GM12872 (cell line): Measurements from ENCODE around the gene TJP2.

ENCODE experiments used
- TF ChIP-seq, protein P1 (sequence below): IDR thresholded peaks from 3 replicates; pipeline ENCODE4 v1.5.1; 2011; ENCODE audit warnings: low read depth, mild to moderate bottlenecking, low read length, moderate library complexity; ENCODE audit not compliant: insufficient read depth

Gene TJP2

DNA sequence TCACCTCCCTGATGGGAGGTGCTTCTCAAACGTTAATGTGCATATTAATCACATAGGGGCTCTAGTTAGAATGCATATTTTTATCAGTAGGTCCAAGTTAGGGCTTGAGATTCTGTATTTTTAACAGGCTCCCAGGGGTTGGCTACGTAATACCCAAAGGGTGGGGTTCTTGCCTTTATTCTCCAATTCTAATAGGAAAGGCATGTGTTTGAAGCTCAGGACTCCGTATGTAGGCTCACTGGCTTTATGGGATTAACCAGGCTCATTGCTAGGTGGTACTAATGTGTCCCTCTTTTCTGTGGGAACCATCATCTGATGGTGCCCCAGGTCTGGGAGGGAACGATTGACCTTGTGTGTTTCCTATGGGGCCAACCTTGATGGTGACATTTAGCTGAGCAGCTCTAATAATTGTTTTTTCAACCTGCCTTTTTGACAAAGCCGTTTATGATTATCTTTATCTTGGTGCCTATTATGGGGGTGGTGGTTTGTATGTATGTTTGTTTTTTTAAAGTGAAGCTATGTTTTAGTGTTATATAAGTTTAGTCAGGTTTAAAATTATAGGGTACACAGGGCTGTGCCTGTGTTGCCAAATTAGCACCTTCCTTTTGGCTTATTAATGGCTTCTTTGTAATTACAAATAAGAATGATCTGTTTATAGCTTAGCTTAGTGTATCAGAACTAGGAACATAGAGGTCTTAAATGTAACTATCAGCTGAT is 20.8 kb downstream of the TJP2 start:
- TF ChIP-seq, protein P1, sequence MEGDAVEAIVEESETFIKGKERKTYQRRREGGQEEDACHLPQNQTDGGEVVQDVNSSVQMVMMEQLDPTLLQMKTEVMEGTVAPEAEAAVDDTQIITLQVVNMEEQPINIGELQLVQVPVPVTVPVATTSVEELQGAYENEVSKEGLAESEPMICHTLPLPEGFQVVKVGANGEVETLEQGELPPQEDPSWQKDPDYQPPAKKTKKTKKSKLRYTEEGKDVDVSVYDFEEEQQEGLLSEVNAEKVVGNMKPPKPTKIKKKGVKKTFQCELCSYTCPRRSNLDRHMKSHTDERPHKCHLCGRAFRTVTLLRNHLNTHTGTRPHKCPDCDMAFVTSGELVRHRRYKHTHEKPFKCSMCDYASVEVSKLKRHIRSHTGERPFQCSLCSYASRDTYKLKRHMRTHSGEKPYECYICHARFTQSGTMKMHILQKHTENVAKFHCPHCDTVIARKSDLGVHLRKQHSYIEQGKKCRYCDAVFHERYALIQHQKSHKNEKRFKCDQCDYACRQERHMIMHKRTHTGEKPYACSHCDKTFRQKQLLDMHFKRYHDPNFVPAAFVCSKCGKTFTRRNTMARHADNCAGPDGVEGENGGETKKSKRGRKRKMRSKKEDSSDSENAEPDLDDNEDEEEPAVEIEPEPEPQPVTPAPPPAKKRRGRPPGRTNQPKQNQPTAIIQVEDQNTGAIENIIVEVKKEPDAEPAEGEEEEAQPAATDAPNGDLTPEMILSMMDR, result no peak

DNA sequence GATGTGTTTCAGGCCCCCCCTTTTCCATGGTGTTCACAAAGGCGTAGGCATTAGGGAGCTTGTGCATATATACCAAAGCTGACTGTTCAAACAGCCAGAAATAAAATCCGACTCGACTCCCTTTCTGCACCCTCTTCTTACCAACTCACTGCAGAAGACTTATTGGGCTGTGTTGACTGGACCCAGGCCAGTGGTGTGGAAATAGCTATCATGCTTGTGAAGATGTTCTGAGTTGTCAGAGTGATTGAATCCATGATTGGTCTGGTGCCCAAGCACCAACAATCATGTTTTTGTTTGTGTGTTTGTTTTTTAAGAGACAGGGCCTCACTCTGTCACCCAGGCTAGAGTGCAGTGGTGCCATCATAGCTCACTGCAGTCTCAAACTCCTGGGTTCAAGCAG is 21.6 kb downstream of the TJP2 start:
- TF ChIP-seq, protein P1, result no peak

DNA sequence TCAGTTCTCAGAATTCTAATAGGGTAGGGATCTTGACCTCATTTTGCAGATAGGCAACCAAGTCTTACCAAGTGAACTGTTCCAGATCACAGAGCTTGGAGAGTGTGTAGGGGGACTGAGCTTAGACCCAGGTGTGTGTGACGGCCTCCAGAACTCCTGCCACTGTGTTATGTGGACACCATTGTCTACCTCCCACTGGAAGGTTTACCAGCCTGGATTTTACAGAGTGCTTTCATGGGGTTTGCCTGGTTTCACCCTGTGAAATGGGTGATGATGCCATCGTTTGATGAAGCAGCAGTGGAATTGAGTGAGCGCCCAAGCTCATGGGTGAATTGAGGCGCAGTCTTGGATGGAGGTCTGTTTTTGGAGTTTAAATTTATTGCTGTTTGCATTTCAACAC is 23.6 kb downstream of the TJP2 start:
- TF ChIP-seq, protein P1, result no peak

DNA sequence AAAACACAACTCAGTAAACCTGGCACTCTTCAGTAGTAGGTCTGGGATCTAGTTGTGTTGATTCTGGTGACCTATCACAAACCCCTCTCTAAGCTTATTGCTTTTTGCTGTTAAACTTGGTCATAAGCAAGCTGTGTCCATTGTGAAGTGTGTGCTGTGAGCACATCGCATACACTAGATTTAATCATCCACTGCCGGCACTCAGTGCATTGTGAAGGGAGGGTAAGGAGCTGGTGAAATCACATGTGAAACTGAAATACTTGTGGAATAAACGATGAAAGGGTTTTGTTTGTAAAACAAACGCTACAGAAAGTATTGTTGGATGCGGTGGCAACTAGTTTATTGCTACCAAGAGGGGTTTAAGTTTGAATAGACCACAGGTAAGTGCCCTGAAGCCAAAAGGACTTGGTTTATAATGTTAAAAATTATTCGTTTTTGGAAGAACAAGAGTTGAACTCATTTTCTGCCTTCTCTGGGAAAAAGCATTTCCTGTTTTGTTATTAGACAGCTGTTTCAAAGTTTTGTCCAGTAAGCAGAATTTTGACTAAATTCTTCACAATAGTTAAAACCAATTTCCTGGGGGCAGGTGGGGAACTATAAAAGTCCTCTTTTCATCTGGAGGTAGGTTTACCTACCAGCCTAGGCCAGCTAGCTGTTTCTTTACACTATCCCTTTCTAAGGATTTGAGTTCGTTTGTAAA is 24.6 kb downstream of the TJP2 start:
- TF ChIP-seq, protein P1, result no peak

DNA sequence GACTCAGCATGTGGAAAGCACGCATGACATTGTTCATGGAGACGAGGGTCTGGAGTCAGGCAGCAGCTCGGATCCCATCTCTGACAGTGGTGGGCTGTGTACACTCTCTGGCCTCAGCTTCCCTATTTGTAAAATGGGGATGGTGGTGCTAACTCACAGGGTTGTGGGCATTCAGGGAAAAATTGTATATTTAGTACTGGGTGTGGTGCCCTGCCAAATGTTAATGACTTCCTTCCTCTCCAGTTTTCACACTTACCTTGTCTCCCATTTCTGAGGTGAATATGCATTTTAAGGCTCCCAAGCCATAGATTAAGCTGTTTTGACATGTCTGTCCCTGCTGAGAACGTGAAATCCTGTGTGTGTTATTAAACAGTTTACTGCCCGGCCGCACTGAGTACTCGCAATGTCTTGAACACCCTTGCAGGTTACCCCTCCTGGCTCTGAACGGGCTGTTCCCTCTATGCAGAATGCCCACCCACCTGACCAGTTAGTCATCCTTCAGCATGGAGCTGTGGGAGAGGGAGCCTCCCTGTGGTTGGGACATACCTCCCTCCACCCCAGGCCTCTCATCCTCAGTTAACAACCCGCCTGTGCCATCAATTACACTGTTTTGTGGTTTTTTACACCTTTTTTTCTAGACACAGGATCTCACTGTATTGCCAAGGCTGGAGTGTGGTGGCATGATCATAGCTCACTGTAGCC is 25.8 kb downstream of the TJP2 start:
- TF ChIP-seq, protein P1, result no peak

DNA sequence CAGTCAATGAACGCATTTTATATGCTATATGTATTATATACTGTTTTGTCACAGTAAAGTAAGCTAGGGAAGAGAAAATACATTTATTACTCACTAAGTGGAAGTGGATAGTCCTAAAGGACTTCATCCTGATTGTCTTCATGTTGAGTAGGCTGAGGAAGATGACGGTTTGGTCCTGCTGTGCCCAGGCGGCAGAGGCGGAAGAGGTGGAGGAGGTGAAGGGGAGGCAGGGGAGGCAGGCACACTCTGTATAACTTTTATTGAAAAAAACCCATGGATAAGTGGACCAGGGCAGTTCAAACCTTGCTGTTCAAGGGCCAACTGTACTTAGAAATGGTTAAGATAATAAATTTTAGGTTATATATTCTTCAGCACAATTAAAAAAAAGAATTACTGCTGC is 28.5 kb downstream of the TJP2 start:
- TF ChIP-seq, protein P1, result no peak

DNA sequence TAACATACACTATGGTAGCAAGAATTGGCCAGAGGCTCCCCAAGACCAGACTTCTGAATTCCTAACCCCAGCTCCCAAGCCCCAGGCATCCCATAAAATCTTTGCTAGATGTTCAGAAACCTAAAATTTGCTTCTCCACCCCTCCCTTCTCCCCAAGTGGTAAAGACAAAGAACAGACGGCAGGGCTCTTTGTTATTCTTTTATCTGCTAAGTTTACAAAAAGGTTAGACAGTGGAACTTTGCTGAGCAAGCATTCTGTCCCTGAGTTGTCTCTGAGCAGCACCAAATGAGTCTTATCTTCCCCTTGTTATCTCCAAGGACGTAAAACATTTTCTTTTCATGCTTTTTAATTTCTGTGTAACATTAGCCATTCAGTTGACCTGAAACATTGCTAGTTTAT is 30.2 kb downstream of the TJP2 start:
- TF ChIP-seq, protein P1, result no peak
